NCI-H1436 (cell line): ENCODE measurements around the gene PRUNE2.
"Not testable (repeated sequence)": the region's sequence is repeated elsewhere in the genome, so short reads cannot be mapped to it uniquely, and the experiment has no call there.

Experiments used
- DNase-seq: peaks from one replicate; lab custom pipeline; 2025; lab: John Stamatoyannopoulos, UW

PRUNE2 gene

DNA sequence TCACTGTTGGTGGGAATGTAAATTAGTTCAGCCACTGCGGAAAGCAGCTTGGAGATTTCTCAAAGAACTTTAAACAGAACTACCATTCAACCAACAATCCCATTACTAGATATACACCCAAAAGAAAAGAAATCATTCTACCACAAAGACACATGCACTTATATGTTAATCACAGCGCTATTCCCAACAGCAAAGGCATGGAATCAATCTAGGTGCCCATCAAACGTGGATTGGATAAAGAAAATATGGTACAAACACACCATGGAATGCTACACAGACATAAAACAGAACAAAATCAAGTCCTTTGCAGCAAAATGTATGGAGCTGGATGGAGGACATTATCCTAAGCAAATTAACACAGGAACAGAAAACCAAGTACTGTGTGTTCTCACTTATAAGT is 42.1 kb downstream of the PRUNE2 start:
- DNase-seq = no peak

- DNase-seq = no peak
These were observed 46.1 kb downstream of the PRUNE2 start for GRCh38 chr9:76859860-76860259.

- not testable (repeated sequence) for DNase-seq
These were observed 47.7 kb downstream of the PRUNE2 start for GRCh38 chr9:76858248-76858647.

- DNase-seq = no peak
These were observed 49.9 kb downstream of the PRUNE2 start for GRCh38 chr9:76856016-76856415.

DNA sequence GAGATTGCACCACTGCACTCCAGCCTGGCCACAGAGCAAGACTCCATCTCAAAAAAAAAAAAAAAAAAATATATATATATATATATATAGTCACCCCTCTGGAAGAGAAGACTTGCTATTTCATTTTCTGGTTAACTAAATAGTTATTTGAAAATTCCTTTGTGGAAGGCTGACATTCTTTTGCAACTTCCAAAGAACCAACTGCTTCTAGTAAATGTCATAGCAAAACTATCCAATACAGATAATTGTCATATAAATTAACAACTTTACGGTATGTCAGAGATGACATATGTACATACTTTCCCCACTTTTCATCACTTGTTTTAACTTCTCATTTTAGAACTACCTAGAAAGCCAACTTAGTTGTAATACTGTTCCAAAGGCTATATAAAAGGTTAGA is 50.9 kb downstream of the PRUNE2 start:
- DNase-seq = no peak

DNA sequence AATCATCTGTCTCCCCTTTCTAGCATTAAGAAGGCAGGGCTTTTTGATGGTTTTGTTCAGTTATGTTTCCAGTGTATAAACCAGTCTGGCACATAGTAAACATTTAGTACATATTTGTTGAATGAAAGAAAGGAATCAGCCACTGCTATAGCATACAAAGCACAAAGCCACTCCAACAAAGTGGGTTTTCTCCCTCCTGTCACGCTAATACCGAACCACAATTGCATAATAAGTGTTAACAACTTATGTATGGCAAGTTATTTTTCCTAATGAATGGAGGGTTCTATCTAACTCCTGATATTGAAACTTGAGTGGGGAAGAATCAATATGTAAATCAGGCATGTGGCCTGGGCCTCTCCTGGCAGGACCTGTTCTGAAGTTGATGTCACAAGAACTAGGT is 53.9 kb downstream of the PRUNE2 start:
- DNase-seq = no peak

- no peak for DNase-seq
These were observed 59.6 kb downstream of the PRUNE2 start for GRCh38 chr9:76846297-76846696.

DNA sequence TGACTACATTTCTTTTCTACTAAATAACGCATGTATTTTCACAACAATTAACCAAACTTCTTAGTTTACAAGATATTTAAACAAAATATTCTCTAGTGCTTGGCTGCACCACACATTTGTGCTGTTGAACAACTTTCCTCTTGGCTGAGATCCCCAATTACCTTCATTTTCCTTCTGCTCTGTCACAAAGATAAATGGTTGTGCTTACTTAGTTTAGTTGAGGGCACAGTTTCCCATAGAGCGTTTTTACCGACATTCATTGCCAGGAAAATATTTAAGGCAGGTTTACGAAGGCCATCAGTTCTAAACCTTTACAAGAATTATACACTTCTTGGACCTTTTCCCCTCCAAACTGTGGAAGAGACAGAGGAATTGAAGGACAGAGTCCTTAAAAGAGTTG is 60.7 kb downstream of the PRUNE2 start:
- DNase-seq = no peak

DNA sequence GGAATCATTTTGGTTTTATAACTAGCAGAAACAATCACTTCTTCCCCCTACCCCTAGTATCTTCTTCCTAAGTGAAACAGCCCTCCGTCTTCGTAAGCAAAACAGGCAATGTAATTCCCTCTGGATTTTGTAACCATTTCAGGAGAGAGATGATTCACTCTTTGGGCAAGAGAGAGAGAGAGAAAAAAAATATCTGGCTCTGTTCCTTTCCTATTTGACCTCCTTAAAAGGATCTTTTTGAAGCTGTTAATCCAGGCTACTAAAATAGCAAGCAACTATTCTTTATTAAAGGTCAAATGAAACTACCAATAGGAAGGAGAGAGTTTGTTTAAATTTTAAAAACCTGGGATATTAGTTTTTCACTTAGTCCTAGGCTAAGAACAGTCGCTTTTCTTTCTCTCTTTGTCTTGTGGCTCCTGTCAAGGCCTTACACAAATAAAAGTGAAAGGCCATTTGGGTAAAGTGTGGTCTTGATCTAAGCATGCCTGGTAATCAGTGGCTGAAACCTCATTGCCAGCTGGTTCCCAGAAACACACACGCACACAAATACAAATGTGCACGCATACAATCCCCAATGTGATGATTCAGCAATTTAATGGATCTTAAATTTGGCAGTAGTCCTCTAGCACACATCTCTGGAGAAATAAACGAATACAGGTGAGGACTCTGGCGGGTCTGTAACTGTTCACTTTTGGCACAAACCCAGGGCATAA is 70.2 kb downstream of the PRUNE2 start:
- no peak for DNase-seq

DNA sequence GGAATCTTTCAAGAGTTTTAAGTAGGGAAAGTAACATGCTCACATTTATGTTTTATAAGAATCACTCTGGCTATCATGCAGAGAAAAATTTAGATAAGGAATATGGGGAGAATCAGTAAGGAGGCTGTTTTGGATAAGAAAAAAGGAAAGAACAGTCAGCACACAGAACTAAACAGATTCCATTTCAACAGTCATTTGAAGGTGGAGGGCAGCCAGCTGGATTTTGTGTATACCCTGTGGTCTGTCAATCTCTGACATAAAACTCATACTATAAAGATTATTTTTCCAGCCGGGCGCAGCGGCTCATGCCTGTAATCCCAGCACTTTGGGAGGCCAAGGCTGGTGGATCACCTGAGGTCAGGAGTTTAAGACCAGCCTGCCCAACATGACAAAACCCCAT is 77.5 kb downstream of the PRUNE2 start:
- DNase-seq = no peak

GRCh38 chr9:76827296-76828080 is 78.4 kb downstream of the PRUNE2 start:
- DNase-seq = no peak

- no peak for DNase-seq
These were observed 85.5 kb downstream of the PRUNE2 start for GRCh38 chr9:76820431-76820830.

DNA sequence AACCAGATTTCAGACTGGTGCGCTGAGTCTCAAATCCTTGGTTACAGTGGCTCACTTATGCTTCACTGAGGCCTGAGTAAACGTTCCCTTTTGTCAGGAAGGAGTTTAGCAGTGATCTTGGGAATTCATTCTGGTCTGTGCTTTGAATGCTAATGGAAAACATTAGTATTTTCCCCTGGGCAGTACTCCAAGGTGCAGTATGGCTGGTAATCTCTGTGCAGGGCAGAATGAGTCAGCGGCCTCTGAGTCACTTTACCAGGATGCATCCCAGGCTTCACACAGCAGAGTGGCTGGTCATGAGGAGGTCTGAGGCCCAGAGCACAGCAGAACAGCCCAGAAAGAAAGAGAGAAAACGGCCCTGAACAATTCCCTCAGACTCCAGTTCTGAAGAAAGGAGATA is 87.6 kb downstream of the PRUNE2 start:
- no peak for DNase-seq

GRCh38 chr9:76817489-76817888 is 88.4 kb downstream of the PRUNE2 start:
- no peak for DNase-seq

DNA sequence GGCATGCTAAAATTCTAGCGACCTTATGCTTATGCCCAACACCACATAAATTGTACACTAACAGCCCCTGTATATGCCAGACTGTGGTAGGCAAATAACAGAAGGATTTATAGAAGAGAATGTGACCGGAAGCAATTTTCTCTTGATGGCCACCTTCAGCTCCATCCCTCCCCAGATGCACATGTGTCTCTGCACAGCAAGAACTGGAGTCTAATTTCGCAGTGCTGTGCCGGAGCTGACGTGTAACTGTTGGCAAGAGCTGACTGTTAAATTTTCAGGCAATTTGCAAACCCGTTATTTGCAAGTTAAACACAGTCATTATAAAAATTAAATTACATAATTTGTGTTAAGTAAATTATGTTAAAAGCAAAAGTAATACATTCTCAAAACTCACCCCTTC is 93.3 kb downstream of the PRUNE2 start:
- DNase-seq = no peak

DNA sequence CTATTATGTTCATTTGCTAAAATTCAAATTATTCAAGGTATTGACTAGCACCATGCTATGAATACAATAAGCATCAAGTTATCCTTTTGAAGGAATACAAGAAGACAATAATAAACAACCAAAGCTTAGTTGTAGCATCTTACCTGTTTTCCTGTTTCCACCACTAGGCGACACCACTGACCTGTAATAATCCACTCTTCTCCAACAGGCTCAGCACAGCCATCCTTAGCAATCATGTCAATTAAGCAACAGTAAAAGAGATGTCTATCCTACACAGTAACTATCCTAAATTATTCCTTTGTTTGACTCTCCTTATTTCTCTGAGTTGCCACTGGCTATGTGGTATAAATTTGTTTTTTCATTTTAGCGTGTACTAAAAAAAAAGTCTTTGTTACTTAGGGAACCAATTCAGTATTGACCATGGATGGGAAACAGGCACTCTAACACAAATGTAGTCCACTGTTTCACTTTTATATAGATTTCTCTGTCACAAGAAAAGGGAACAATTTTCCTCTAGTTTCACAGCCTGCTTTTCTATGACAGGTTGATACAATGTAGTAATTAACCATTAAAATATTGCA is 95.4 kb downstream of the PRUNE2 start:
- peak; percentile 44 for DNase-seq

DNA sequence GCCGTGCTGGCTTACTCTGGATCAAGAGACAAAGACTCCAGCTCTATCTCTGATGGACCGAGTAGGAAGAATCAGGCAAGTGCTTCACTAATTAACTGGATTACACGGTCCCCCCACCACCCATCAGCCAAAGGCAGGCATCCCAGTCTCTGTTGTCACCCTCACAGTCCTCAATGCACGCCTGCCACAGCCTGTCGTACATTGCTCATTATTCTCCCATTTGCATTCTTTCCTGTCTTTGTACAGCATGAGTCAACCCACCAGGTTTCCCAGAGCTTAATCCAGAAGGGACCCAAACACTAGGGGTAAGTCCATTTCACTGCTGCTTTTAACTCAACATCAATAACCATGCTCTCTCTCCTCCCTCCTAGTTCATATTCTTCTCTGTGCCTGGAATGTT is 97.3 kb downstream of the PRUNE2 start:
- no peak for DNase-seq

DNA sequence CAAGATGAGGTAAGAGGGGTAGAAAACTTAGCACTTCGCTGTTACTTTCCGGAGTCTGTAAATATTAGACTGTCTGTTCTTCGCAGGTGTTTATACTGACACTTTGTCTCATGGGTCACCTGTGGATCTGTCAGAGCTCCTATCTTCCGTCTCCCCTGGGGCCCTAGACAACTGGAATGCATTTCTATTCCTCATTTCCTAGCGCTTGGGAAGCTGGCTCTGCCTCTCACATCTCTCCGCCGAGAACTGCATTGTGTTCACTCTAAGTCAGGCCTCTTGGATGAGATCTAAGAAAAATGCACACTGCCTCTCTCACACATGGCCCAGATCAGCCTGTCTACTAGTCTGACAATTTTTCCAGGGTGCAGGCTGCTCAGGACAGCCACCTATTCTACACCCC is 102.2 kb downstream of the PRUNE2 start:
- no peak for DNase-seq

- DNase-seq = no peak
These were observed 102.8 kb downstream of the PRUNE2 start for GRCh38 chr9:76803083-76803482.

- no peak for DNase-seq
These were observed 105.0 kb downstream of the PRUNE2 start for GRCh38 chr9:76800901-76801300.

GRCh38 chr9:76799473-76799872 is 106.4 kb downstream of the PRUNE2 start:
- no peak for DNase-seq

- DNase-seq = no peak
These were observed 107.4 kb downstream of the PRUNE2 start for GRCh38 chr9:76798527-76798926.

DNA sequence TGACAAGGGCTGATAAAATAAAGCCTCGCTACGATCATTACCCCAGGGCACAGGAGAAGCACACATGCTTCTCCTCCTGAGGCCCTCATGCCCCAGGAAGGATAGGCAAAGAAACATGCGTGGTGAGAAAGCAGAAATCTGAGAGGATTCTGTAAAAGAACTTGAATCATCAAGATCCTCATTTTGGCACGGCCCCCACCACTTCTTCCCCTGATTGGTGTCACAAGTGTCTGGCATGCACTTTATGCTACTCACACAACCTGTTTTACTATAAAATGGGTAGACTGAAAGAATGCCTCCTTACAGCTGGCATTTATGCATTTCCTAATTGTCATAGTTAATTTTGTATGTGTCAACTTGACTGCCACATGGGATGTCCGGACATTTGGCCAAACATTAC is 109.6 kb downstream of the PRUNE2 start:
- no peak for DNase-seq
